ENCODE results near the gene GLRX3.

GRCh38 chr10:130140425-130140824 lies 4.2 kb downstream of the GLRX3 start:
- TF ChIP-seq MYBL2 (CRISPR knock-in tag; IDR thresholded peaks at IDR 0.05) (no peak), E2F1 (CRISPR knock-in tag; IDR thresholded peaks at IDR 0.05) (no peak), CTCF (IDR thresholded peaks at IDR 0.05) (no peak), ZBTB43 (CRISPR knock-in tag; IDR thresholded peaks at IDR 0.05) (no peak), JUN (CRISPR knock-in tag; IDR thresholded peaks at IDR 0.05) (no peak), ZNF138 (CRISPR knock-in tag; conservative IDR thresholded peaks at IDR 0.05) (no peak), ATF2 (CRISPR knock-in tag; IDR thresholded peaks at IDR 0.05; ENCODE audit: borderline replicate concordance, low read depth) (no peak), TEAD1 (CRISPR knock-in tag; IDR thresholded peaks at IDR 0.05) (no peak), SMAD4 (CRISPR knock-in tag; IDR thresholded peaks at IDR 0.05) (no peak), ETV6 (CRISPR knock-in tag; IDR thresholded peaks at IDR 0.05) (no peak), PREB (CRISPR knock-in tag; IDR thresholded peaks at IDR 0.05; ENCODE audit: borderline replicate concordance) (no peak), TCF7 (CRISPR knock-in tag; IDR thresholded peaks at IDR 0.05; ENCODE audit: low read depth) (no peak), ZNF317 (CRISPR knock-in tag; IDR thresholded peaks at IDR 0.05; ENCODE audit: borderline replicate concordance, low read depth) (no peak)
